Neural cell (in vitro differentiated cells): ENCODE data around the gene FAM193A. TPM values are rescaled to one million over a fixed set of nuclear protein-coding genes. Genes with fewer than 3 reads are reported as not detected.

ENCODE experiments used
- H2AFZ ChIP-seq: fragments of 200-600, 300-800 bp; sonication (generic), shearing (Covaris generic); 2 replicates; pipeline ENCODE4 v1.6.0; 2014; ENCODE audit warnings: low read depth, mild to moderate bottlenecking, antibody characterized with exemption, low read length, moderate library complexity
- H3F3A ChIP-seq: fragments of 200-600 bp; shearing (Covaris generic); 2 replicates; pipeline ENCODE4 v1.6.1; 2016; ENCODE audit warnings: mild to moderate bottlenecking, moderate library complexity, mixed read lengths, antibody characterized with exemption, low read length; ENCODE audit not compliant: insufficient read depth, poor library complexity, severe bottlenecking
- H3K27ac ChIP-seq: fragments of 200-600, 300-800 bp; sonication (generic), shearing (Covaris generic); 2 replicates; pipeline ENCODE4 v1.5.1; 2014; ENCODE audit warnings: mild to moderate bottlenecking, low read length, moderate library complexity
- H3K27me3 ChIP-seq: fragments of 300-800, 200-600 bp; sonication (generic), shearing (Covaris generic); 2 replicates; pipeline ENCODE4 v1.6.0; 2014; ENCODE audit warnings: mild to moderate bottlenecking, low read depth, low read length, moderate library complexity; ENCODE audit not compliant: insufficient read depth
- H3K36me3 ChIP-seq: fragments of 300-800, 200-600 bp; sonication (generic), shearing (Covaris generic); 2 replicates; pipeline ENCODE4 v1.5.1; 2014; ENCODE audit warnings: mild to moderate bottlenecking, antibody characterized with exemption, low read length, moderate library complexity; ENCODE audit not compliant: insufficient read depth
- H3K4me2 ChIP-seq: fragments of 300-800, 200-600 bp; sonication (generic), shearing (Covaris generic); 2 replicates; pipeline ENCODE4 v1.6.0; 2014; ENCODE audit warnings: mild to moderate bottlenecking, low read length
- H3K4me3 ChIP-seq: fragments of 300-800, 200-600 bp; sonication (generic), shearing (Covaris generic); 2 replicates; pipeline ENCODE4 v1.5.1; 2014; ENCODE audit warnings: mild to moderate bottlenecking, low read length, moderate library complexity
- H3K79me2 ChIP-seq: fragments of 200-600 bp; shearing (Covaris generic); replicated peaks from 2 replicates; pipeline ENCODE4 v1.6.0; 2014; ENCODE audit warnings: mild to moderate bottlenecking, low read length, moderate library complexity; ENCODE audit not compliant: insufficient read depth
- H3K9ac ChIP-seq: fragments of 300-800, 200-600 bp; sonication (generic), shearing (Covaris generic); 2 replicates; pipeline ENCODE4 v1.6.1; 2016; ENCODE audit warnings: mild to moderate bottlenecking, low read length, mixed read lengths
- H3K9me2 ChIP-seq: fragments of 200-600 bp; shearing (Covaris generic); 2 replicates; pipeline ENCODE4 v1.6.1; 2016; ENCODE audit warnings: mild to moderate bottlenecking, low read length, mixed read lengths; ENCODE audit not compliant: insufficient read depth
- H3K9me3 ChIP-seq: fragments of 200-600, 300-800 bp; sonication (generic), shearing (Covaris generic); 2 replicates; pipeline ENCODE4 v1.6.1; 2016; ENCODE audit warnings: mild to moderate bottlenecking, mixed run types, low read length, moderate library complexity, mixed read lengths
- H4K20me1 ChIP-seq: fragments of 200-600 bp; shearing (Covaris generic); 2 replicates; pipeline ENCODE4 v1.6.1; 2016; ENCODE audit warnings: mild to moderate bottlenecking, mixed run types; ENCODE audit not compliant: insufficient read depth
- CTCF ChIP-seq: fragments of 450-650 bp; IDR thresholded peaks from 2 replicates; pipeline ENCODE4 v1.5.1; 2014; ENCODE audit warnings: antibody characterized with exemption, mild to moderate bottlenecking, moderate library complexity; ENCODE audit not compliant: poor library complexity, severe bottlenecking
- EP300 ChIP-seq: fragments of 450-650 bp; conservative IDR thresholded peaks from 2 replicates; pipeline ENCODE4 v1.6.1; 2014; ENCODE audit warnings: antibody characterized with exemption, mild to moderate bottlenecking, moderate library complexity; ENCODE audit not compliant: poor library complexity, severe bottlenecking
- EZH2 ChIP-seq: fragments of 200-600, 300-800 bp; shearing (Covaris generic), sonication (generic); IDR thresholded peaks from 2 replicates; pipeline ENCODE4 v1.6.1; 2014; ENCODE audit warnings: antibody characterized with exemption, low read length, borderline replicate concordance, mild to moderate bottlenecking; ENCODE audit not compliant: insufficient read depth, poor library complexity, severe bottlenecking
- MXI1 ChIP-seq: fragments of 450-650 bp; conservative IDR thresholded peaks from 2 replicates; pipeline ENCODE4 v1.6.1; 2014; ENCODE audit warnings: antibody characterized with exemption, mild to moderate bottlenecking; ENCODE audit not compliant: poor library complexity, severe bottlenecking
- POLR2AphosphoS5 ChIP-seq: IDR thresholded peaks from 2 replicates; pipeline ENCODE4 v1.6.1; 2012
- RAD21 ChIP-seq: fragments of 450-650 bp; conservative IDR thresholded peaks from 2 replicates; pipeline ENCODE4 v1.6.1; 2014; ENCODE audit warnings: antibody characterized with exemption, mild to moderate bottlenecking, moderate library complexity
- REST ChIP-seq: IDR thresholded peaks from 2 replicates; pipeline ENCODE4 v1.6.1; 2012; ENCODE audit warnings: borderline replicate concordance
- SMC3 ChIP-seq: fragments of 450-650 bp; conservative IDR thresholded peaks from 2 replicates; pipeline ENCODE4 v1.6.1; 2014; ENCODE audit warnings: antibody characterized with exemption, mild to moderate bottlenecking, moderate library complexity; ENCODE audit not compliant: poor library complexity
- TAF1 ChIP-seq: IDR thresholded peaks from 2 replicates; pipeline ENCODE4 v1.6.1; 2012; ENCODE audit warnings: low read depth
- polyA plus RNA-seq: library from polyadenylated mRNA; depleted of rRNA; stranded (reverse); fragments of >200 nt; gene quantifications from 2 replicates; pipeline ENCODE4 v1.2.3, GENCODE V29; 2014

The FAM193A gene
- polyA plus RNA-seq, 1 donor from 2014 or later = 11.6 TPM

- Histone ChIP-seq H3F3A (no peaks in the 10 kb centered on the region), H3K79me2 (no peaks in the 10 kb centered on the region), H3K9me3 (no peaks in the 10 kb centered on the region), H3K4me2 (no peak overlapping the region), H3K9ac (no peak overlapping the region), H3K4me3 (no peak overlapping the region), H4K20me1 (no peaks in the 10 kb centered on the region), H3K27me3 (no peaks in the 10 kb centered on the region), H3K27ac (no peak overlapping the region), H3K36me3 (peaks cover 20% of the 10 kb centered on the region), H2AFZ (no peak overlapping the region), H3K9me2 (no peaks in the 10 kb centered on the region)
- TF ChIP-seq RAD21 = no peak
- TF ChIP-seq EP300 = no peak
- TF ChIP-seq SMC3 = no peak
- TF ChIP-seq CTCF = no peak
- TF ChIP-seq POLR2AphosphoS5 = no peak
- no peak for TF ChIP-seq TAF1
- TF ChIP-seq MXI1 = no peak
- no peak for TF ChIP-seq EZH2
Measured at GRCh38 chr4:2646396-2647149, 110.1 kb downstream of the FAM193A start.

GRCh38 chr4:2647403-2648158 lies 111.1 kb downstream of the FAM193A start:
- Histone ChIP-seq H3K4me2 (no peak overlapping the region), H3F3A (no peaks in the 10 kb centered on the region), H3K9me3 (no peaks in the 10 kb centered on the region), H3K27ac (no peak overlapping the region), H3K36me3 (peaks cover 20% of the 10 kb centered on the region), H2AFZ (no peak overlapping the region), H3K79me2 (no peaks in the 10 kb centered on the region), H3K27me3 (no peaks in the 10 kb centered on the region), H3K4me3 (no peak overlapping the region), H4K20me1 (no peaks in the 10 kb centered on the region), H3K9ac (no peak overlapping the region), H3K9me2 (no peaks in the 10 kb centered on the region)
- TF ChIP-seq CTCF = no peak
- TF ChIP-seq EZH2 = no peak
- TF ChIP-seq SMC3 = no peak
- no peak for TF ChIP-seq MXI1
- TF ChIP-seq REST = no peak
- TF ChIP-seq RAD21 = no peak
- no peak for TF ChIP-seq EP300
- TF ChIP-seq POLR2AphosphoS5 = no peak
- TF ChIP-seq TAF1 = no peak
